ENCODE results near the gene PKD1L1. TPM values are rescaled to one million over a fixed set of nuclear protein-coding genes. Genes with fewer than 3 reads are reported as not detected.
A peak's percentile ranks its signal among the peaks of the same experiment; 100 is the strongest.
"Not testable (repeated sequence)": the region's sequence is repeated elsewhere in the genome, so short reads cannot be mapped to it uniquely, and the experiment has no call there.

PKD1L1 gene
- under 1 TPM; 0.05 to 0.14 TPM for total RNA-seq

- DNase-seq (ENCODE audit: low spot score in 2 of 2), result no peak
- peak within 1 kb of the TSS in 1 of 2 donors; percentile 8 for H3K27ac Mint-ChIP-seq
- no peak for ATAC-seq
- H3K9me3 Mint-ChIP-seq, result no peaks in the 10 kb centered on the region
- H3K36me3 Mint-ChIP-seq, result no peaks in the 10 kb centered on the region
Measured at GRCh38 chr7:47948141-47948790, at the start of gene PKD1L1. Gene PKD1L1 (minus strand): TSS chr7:47948466. CDS start chr7:47948440, 26 bp downstream.

GRCh38 chr7:47992446-47992845, 44.2 kb upstream of the PKD1L1 start:
- H3K36me3 Mint-ChIP-seq, result no peaks in the 10 kb centered on the region
- peak overlapping the region; percentile 88 to 90 for H3K27ac Mint-ChIP-seq
- no peak for DNase-seq (ENCODE audit: low spot score in 2 of 2)

GRCh38 chr7:47991741-47992311, 43.6 kb upstream of the PKD1L1 start:
- Mint-ChIP-seq H3K9me3 (peaks cover 9 to 15% of the 10 kb centered on the region in 2 donors), H3K27ac (peak overlapping the region; percentile 88 to 90), H3K36me3 (no peaks in the 10 kb centered on the region)
- ATAC-seq (peak; percentile 97 to 99), DNase-seq (ENCODE audit: low spot score in 2 of 2) (peak; percentile 76 to 85)

More at GRCh38 chr7:47992446-47992845, 44.2 kb upstream of the PKD1L1 start:
- ATAC-seq, result no peak
- H3K9me3 Mint-ChIP-seq, result peaks cover 9 to 15% of the 10 kb centered on the region in 2 donors

GRCh38 chr7:47991270-47991669, 43.0 kb upstream of the PKD1L1 start:
- peak overlapping the region in 1 of 2 donors; percentile 90 for H3K27ac Mint-ChIP-seq
- DNase-seq (ENCODE audit: low spot score in 2 of 2) (no peak), ATAC-seq (no peak)
- H3K9me3 Mint-ChIP-seq, result peaks cover 9 to 15% of the 10 kb centered on the region in 2 donors
- no peaks in the 10 kb centered on the region for H3K36me3 Mint-ChIP-seq

- no peak for DNase-seq (ENCODE audit: low spot score in 2 of 2)
- ATAC-seq, result no peak
- Mint-ChIP-seq H3K9me3 (peaks cover 9 to 15% of the 10 kb centered on the region in 2 donors), H3K27ac (peak overlapping the region in 1 of 2 donors; percentile 11), H3K36me3 (no peaks in the 10 kb centered on the region)
Measured at GRCh38 chr7:47990592-47990991, 42.3 kb upstream of the PKD1L1 start.

- H3K27ac Mint-ChIP-seq, result peak overlapping the region in 1 of 2 donors; percentile 11
- ATAC-seq; H3K9me3 Mint-ChIP-seq; DNase-seq (ENCODE audit: low spot score in 2 of 2); H3K36me3 Mint-ChIP-seq: not testable (repeated sequence)
Measured at GRCh38 chr7:47989607-47990400, 41.5 kb upstream of the PKD1L1 start.

- no peak for DNase-seq (ENCODE audit: low spot score in 2 of 2)
- no peak for ATAC-seq
- H3K9me3 Mint-ChIP-seq, result peaks cover 0 to 4% of the 10 kb centered on the region in 2 donors
- no peak overlapping the region for H3K27ac Mint-ChIP-seq
- no peaks in the 10 kb centered on the region for H3K36me3 Mint-ChIP-seq
Measured at GRCh38 chr7:47988496-47989386, 40.5 kb upstream of the PKD1L1 start.

- Mint-ChIP-seq H3K9me3 (no peaks in the 10 kb centered on the region), H3K27ac (no peak overlapping the region), H3K36me3 (peaks cover 18 to 19% of the 10 kb centered on the region in 2 donors)
- DNase-seq (ENCODE audit: low spot score in 2 of 2), result no peak
- ATAC-seq, result no peak
Measured at GRCh38 chr7:47982610-47983009, 34.3 kb upstream of the PKD1L1 start.

- not testable (repeated sequence) for ATAC-seq; H3K9me3 Mint-ChIP-seq; H3K27ac Mint-ChIP-seq; DNase-seq (ENCODE audit: low spot score in 2 of 2)
- H3K36me3 Mint-ChIP-seq, result peaks cover 20 to 28% of the 10 kb centered on the region in 2 donors
Measured at GRCh38 chr7:47980648-47981047, 32.4 kb upstream of the PKD1L1 start.

GRCh38 chr7:47979832-47980181, 31.5 kb upstream of the PKD1L1 start:
- H3K9me3 Mint-ChIP-seq, result no peaks in the 10 kb centered on the region
- peaks cover 22 to 30% of the 10 kb centered on the region in 2 donors for H3K36me3 Mint-ChIP-seq
- peak overlapping the region; percentile 95 to 99 for H3K27ac Mint-ChIP-seq
- DNase-seq (ENCODE audit: low spot score in 2 of 2) (no peak), ATAC-seq (no peak)

- H3K27ac Mint-ChIP-seq, result peak within 1 kb of the TSS; percentile 95 to 99
- ATAC-seq, result peak; percentile 99
- no peaks in the 10 kb centered on the region for H3K9me3 Mint-ChIP-seq
- peak; percentile 90 to 94 for DNase-seq (ENCODE audit: low spot score in 2 of 2)
- peaks cover 28 to 35% of the 10 kb centered on the region in 2 donors for H3K36me3 Mint-ChIP-seq
Measured at GRCh38 chr7:47979145-47979831, 31.0 kb upstream of the PKD1L1 start, which contains the start of gene HUS1. Gene HUS1 (minus strand): TSS chr7:47979615. CDS start chr7:47979519, 96 bp downstream.

- H3K36me3 Mint-ChIP-seq, result peaks cover 33 to 41% of the 10 kb centered on the region in 2 donors
- ATAC-seq, result no peak
- DNase-seq (ENCODE audit: low spot score in 2 of 2), result no peak
Measured at GRCh38 chr7:47978790-47979144, 30.5 kb upstream of the PKD1L1 start.

GRCh38 chr7:47973739-47974138, 25.5 kb upstream of the PKD1L1 start:
- Mint-ChIP-seq H3K36me3 (peaks cover 46% of the 10 kb centered on the region in 2 donors), H3K27ac (peak overlapping the region in 1 of 2 donors; percentile 76), H3K9me3 (no peaks in the 10 kb centered on the region)
- ATAC-seq (peak; percentile 44 to 56), DNase-seq (ENCODE audit: low spot score in 2 of 2) (no peak)

More at GRCh38 chr7:47978790-47979144, 30.5 kb upstream of the PKD1L1 start:
- H3K9me3 Mint-ChIP-seq, result no peaks in the 10 kb centered on the region
- peak overlapping the region; percentile 95 to 99 for H3K27ac Mint-ChIP-seq

GRCh38 chr7:47970761-47971160, 22.5 kb upstream of the PKD1L1 start:
- Mint-ChIP-seq H3K36me3 (peaks cover 43 to 45% of the 10 kb centered on the region in 2 donors), H3K27ac (no peak overlapping the region)

GRCh38 chr7:47968847-47969774, 20.8 kb upstream of the PKD1L1 start:
- DNase-seq (ENCODE audit: low spot score in 2 of 2), result peak in 1 of 2 donors; percentile 58
- ATAC-seq, result peak; percentile 51 to 76
- Mint-ChIP-seq H3K9me3 (no peaks in the 10 kb centered on the region), H3K36me3 (peaks cover 41 to 43% of the 10 kb centered on the region in 2 donors), H3K27ac (peak overlapping the region; percentile 26 to 51)

More at GRCh38 chr7:47970761-47971160, 22.5 kb upstream of the PKD1L1 start:
- DNase-seq (ENCODE audit: low spot score in 2 of 2) (no peak), ATAC-seq (no peak)
- H3K9me3 Mint-ChIP-seq, result no peaks in the 10 kb centered on the region
